Right forelimb (tissue), 1 donor: ENCODE results near the gene IPO9.
A peak's percentile ranks its signal among the peaks of the same experiment; 100 is the strongest.

Source experiments
- DNase-seq: peaks from one replicate; pipeline ENCODE4 v3.0.0-alpha.2; 2018

The IPO9 gene

DNA sequence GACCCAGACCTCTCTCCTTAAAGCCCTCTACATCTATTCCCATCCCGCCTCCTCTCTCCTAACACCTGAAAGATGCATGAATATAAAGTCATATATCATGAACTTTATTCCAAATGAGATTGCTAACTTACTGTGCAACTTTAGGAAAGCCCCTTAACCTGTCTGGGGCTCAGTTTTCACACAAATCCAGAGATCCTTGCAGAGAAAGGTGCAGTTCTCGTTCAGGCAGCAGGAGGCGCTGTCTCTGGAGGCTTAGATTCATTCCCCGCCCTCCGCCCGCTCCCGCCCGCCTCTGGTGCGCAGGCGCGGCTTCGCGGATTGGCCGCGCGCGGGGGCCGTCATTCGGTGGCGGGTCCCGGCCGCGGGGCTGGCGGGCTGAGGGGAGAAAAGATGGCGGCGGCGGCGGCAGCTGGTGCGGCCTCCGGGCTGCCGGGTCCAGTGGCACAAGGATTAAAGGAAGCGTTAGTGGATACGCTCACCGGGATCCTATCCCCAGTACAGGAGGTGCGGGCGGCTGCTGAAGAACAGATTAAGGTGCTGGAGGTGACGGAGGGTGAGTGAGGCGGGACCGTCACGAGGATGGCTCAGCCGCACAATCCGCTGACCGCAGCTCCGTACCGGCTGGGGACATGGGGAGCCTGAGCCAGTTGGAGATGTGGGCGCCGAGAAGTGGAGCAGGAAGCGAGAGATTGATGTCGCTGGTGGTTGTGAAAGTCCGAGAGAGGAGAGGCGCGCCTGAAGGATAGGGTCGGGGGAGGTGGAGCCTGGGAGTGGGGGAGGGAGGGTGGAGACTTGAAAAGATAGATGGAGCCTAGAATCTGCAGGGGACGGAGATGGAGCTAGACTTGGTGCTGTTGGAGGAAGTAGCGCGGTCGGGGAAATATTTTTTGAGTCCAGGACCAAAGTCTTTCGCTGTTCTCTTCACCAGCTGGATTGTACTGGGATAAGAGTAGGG, at the start of gene IPO9:
Gene IPO9 (plus strand): TSS at position 338 of the 955 bp plus-strand sequence. CDS start 53 bp downstream, at position 391.
- DNase-seq = peak; percentile 98

DNA sequence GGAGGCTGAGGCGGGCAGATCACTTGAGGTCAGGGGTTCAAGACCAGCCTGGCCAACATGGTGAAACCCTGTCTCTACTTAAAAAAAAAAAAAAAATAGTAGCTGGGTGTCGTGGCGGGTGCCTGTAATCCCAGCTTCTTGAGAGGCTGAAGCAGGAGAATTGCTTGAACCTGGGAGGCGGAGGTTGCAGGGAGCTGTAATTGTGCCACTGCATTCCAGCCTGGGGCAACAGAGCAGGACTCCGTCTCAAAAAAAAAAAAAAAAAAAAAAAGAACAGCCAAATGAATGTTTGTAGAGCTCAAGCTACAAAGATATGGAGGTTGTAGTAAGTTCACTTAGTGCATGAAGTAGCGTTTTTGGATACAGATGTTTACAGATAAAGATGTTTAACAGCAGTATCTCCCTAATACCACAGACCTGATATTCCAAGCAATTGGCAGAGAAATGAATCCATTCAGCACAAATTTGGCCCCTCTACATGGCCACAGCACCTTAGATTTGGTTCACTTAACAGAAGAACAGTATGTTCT, 49.5 kb upstream of the IPO9 start:
- DNase-seq = no peak

DNA sequence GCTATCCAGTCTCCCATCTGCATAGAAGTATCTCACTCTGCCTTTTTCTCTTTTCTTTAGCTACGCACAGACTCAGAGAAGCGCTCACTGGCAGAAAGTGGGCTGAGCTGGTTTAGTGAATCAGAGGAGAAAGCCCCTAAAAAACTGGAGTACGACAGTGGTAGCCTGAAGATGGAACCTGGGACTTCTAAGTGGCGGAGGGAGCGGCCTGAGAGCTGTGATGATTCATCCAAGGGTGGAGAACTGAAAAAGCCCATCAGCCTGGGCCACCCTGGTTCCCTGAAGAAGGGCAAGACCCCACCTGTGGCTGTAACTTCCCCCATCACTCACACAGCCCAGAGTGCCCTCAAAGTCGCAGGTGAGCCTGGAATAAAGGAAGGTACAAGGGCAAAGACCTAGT, 48.0 kb upstream of the IPO9 start:
- no peak for DNase-seq

DNA sequence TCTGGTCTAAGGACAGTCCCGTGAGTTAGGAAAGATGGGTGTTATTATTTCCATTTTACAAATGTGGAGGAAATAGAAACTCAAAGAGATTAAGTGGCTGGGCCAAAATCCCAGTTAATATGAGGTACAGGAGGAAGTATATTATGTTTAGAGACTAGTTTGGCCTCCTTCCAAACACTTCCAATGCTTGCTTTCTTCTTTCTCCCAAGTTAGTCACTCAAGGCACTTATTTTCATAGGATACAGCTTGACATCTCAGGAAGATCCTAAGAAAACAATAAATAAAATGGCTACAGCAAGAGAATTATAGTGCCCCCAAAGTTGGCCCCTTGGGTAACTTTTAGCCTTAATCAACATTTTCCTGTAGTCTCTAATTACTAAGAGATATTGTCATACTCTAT, 47.5 kb upstream of the IPO9 start:
- no peak for DNase-seq

DNA sequence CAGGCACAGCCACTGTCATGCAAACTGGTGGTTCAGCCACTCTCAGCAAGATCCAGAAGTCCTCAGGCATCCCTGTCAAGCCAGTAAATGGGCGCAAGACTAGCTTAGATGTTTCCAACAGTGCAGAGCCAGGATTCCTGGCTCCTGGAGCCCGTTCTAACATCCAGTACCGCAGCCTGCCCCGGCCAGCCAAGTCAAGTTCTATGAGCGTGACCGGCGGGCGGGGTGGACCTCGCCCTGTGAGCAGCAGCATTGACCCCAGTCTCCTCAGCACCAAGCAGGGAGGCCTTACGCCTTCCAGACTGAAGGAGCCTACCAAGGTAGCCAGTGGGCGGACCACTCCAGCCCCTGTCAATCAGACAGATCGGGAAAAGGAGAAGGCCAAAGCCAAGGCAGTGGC, 46.6 kb upstream of the IPO9 start:
- no peak for DNase-seq

DNA sequence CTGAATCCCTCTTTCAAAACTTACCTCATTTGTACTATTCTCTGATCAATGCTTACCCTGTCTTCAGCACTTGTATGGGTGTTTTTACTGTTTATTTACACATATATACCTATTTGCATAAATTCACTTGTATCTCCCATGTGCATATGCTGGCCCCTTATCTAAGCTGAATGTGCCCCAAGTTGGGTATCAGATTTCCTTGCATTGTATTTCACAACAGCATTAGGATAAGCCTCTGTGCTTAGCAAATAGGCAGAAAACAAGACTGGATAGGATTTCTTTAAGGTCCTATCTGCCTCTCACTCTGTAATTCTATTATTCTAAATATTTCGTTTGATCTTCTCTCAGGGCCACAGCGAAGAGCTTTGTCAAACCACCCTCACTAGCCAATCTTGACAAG, 45.9 kb upstream of the IPO9 start:
- no peak for DNase-seq

DNA sequence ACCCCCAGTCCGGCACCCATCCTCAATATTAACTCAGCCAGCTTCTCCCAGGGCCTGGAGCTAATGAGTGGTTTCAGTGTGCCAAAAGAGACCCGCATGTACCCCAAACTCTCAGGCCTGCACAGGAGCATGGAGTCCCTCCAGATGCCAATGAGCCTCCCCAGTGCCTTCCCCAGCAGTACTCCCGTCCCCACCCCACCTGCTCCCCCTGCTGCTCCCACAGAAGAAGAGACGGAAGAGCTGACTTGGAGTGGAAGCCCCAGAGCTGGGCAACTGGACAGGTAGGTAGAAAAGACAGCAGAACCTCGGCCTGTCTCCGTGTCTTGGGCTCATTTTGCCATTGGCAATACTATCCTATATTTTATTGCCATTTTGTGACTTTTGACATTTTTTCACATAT, 45.4 kb upstream of the IPO9 start:
- no peak for DNase-seq

DNA sequence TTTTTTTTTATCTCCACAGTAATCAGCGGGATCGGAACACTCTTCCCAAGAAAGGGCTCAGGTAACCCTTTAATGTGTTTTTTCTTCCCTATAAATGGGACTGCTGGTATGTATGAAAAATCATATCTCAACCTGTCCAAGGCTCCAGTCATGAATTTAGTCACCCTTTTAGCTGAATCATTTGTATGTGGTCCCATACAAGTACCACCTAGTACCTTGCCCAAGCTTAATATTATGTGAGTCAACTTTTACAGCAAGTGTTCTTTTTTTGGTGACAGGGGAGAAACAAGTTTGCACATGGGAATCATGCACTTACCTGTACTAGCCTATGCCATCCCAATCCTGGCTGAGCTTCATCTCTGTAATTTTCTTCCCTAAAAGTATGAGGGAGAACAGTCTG, 43.7 kb upstream of the IPO9 start:
- no peak for DNase-seq

DNA sequence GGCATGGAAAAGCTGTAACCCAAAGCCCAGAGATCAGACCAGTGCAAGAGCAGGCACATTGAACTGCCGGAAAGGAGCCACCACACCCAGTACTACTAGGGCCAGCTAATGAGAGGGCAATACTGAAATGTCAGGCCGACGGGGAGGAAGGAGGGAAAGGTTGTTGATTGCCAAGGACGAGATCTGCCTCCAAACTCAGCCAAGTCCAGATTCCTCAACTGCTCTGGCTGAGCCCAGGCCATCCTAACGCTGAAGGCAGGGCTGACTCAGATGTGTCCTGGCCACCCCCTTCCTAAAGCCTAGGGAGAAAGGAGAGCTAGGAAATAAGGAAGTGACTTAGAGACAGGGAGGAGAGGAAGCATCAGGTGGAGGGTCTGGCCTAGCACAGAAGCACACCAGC, 42.1 kb upstream of the IPO9 start:
- DNase-seq = no peak

DNA sequence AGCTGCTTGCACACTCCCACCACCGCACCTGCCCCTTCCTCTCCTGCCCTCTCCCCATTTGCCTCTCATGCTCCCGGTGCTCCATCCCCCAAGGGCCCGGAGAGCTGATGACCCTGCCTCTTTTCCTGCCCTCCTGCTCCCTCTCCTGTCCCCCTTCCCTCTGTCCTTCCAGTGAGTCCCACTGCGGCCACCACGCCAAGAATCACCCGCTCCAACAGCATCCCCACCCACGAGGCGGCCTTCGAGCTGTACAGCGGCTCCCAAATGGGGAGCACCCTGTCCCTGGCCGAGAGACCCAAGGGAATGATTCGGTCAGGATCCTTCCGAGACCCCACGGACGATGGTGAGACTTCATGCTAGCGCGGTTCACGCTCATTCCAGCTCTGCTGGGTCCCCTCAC, 40.7 kb upstream of the IPO9 start:
- no peak for DNase-seq

DNA sequence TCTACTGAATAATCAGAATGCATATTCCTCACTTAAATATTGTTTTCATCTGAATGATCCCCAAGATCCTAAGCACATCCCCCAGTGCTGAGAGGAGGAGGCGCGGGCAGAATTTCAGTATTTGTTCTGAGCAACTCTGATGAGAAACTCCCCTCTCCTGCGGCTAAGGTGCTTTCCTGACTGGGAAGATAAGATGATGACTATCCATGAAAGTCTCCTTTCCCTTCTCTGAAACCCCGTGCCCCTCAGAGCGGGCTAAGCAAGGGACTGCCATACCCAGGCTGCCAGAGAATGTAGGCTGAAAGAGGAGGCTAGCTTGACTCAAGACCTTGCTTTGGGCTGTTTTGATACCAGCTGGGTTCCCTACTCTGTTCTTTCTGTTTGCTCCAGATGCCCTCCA, 39.7 kb upstream of the IPO9 start:
- no peak for DNase-seq

DNA sequence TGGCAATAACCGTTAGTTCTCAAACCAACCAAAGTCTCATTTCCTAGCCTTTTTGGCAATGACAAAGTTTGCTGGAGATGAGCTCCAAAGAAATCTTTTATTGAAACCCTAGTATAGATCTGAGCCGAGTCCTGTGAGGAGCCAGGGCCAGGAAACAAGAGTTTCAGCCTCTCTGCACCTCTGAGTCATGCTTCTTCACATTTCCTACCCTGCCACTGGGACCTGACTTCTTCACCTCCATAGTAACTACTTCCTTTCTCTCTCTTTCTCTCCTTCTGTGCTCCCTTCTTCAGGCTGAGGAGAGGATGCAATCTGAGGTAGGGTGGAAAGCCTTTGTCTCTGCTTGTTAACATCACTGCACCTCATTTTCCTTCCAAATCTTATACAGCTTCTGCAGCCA, 38.7 kb upstream of the IPO9 start:
- no peak for DNase-seq

DNA sequence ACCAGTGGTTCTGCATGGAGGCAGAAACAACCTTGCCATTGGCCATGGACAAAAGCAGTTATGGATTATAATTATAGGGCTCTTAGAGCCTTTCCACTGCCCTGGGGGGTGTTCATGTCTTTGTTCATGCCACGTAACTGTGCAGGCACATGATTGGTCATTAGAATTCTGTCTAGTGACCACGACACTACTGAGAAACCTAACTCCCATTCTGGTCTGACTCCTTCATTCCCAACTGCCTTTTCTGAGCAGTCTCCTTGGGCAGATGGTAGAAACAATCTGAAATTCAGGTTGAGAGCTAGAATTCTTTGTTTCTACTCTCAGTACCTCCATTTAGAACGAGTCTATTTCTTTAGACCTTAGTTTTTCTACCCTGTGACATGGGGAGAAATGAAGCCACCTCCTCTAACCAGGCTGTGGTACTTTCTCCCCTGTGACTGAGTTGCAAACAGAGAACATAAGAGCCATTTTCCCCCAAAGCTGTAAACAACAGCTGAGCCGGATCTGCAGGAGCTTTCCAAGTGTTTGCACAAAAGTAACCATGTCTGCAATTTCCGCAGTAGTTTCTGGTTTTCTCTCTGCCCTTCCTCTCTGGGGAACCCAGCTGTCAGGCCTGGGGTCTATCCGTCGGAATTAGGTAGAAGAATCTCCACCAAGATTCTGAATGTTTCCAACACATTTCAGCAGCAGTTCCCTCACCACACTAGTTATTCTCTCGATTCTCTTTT, 37.7 kb upstream of the IPO9 start:
- DNase-seq = no peak

DNA sequence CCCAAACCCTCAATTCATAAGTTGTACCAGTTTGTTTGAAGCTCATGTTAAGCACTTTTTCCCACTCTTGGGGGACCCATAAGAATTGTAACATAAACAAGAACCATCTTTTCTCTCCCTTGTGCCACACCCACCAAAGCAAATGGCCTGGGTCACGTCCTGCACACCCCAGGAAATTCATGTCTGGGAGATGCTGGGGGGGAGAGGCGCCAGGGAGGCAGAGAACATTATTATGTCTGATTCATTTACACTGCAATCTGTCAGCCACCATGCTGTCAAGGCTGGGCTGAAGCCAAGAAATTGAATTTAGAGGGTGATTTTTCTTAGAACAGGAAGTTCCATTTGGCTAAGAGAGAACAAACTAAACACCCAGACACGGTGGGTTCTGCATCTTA, 37.2 kb upstream of the IPO9 start:
- no peak for DNase-seq

DNA sequence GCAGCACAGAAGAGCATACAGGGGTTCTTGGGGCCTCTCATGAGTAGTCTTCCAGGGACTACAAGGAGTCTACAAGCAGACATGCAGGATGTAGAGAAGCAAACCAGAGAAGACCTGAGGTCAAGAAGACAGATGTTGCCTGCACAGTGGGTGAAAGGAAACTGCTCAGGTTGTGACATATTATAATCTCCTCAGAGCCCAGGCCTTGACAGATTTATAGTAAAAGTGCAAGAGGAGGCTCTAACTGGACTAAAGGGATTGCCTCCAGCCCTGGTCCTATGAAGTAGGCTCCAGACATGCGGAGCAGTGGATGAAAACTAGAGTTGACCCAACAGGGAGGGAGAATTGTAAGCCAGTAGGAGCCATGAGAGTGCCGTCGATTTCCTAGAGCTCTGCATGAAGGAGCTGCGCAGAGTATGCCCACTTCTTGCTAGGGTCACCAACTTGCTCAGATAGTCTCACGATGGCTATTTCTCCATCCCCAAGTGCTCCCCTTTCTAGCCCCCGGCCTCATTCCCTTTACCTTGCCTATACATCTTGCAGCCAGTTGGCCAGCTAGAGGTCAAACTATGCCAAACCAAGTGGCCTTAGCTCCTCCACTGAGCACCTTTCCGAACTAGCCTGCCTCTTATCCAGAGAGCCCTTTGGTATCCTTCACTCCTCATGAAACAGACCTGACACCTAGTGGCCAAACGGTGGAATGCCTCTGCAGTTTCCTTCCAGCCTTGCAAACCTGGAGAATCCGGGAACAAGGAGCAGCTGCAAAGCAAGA, 36.2 kb upstream of the IPO9 start:
- DNase-seq = peak; percentile 82

DNA sequence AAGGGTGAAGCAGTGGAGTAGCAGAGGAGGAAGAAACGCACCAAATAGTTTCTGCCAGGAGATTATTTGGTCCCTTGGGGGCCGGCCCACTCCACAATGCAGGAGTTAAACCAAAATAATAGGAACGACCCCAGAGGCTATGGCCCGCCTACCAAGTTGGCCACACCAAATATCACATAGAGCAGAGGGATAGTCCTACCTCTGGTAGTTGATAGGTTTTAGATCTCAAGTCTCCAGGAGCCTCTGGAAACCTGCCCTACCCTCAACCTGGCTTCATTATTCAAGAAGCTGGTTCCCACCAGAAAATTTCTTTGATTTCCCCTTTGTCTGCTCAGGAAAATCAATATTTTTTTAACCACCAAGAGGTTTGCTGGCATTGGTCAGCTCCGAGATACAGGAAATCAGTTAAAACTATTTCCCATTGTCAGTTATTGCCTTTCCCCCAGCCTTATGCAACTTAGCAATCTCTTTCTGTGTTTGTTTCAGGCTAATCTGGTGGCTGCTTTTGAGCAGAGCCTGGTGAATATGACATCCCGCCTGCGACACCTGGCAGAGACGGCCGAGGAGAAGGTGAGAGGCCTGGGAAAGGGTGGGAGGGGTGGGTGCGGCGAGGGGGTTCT, 35.5 kb upstream of the IPO9 start:
- DNase-seq = no peak

DNA sequence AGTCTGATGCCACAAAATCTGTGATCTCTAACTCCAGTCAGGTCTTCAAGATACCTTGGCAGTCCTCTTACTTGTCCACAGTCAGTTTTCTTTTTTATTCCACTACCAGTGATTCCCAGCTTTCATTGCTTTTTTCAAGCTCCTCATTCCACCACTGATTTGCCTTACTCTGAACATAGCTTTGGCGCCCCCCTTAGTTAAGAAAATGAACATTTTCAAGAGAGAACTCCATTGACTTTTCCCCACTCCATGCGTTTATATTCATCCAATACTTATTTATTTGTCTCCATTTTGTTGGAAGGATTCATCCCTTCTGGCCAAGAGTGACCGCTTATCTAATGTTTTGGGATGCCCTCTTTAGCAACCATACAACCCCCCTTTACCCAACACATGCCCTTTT, 33.9 kb upstream of the IPO9 start:
- no peak for DNase-seq

DNA sequence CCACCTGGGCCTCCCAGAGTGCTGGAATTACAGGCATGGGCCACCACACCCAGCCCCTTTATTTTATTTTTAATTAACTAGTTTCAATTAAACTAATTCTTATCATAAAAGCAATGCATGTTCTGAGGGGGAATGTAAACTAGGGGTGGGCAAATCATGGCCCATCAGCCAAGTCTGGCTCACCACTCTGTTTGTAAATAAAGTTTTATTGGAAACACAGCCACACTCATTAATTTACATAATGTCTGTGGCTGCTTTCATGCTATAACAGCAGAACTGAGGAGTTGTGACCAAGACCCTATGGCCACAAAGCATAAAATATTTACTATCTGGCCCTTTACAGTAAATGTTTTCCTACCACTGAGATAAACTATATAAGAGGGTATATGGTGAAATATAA, 28.7 kb upstream of the IPO9 start:
- DNase-seq = no peak

DNA sequence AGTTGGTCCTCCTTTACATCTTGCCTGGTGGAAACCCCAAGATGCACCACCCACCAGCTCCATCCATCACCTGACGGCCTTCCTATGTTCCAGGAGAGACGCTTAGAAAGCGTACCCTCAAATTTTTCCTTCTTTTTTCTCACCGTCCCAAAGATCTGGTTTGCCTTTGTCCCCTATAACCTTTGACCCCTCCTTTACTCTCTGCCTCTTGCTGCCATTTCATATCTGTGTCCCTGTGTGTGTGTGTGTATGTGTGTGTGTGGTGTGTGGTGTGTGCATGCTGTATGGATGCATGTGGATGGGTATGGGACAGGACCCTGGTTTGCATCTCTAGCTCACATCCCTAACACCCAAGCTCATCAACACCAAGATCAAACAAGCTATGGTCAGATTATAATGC, 22.2 kb upstream of the IPO9 start:
- no peak for DNase-seq

DNA sequence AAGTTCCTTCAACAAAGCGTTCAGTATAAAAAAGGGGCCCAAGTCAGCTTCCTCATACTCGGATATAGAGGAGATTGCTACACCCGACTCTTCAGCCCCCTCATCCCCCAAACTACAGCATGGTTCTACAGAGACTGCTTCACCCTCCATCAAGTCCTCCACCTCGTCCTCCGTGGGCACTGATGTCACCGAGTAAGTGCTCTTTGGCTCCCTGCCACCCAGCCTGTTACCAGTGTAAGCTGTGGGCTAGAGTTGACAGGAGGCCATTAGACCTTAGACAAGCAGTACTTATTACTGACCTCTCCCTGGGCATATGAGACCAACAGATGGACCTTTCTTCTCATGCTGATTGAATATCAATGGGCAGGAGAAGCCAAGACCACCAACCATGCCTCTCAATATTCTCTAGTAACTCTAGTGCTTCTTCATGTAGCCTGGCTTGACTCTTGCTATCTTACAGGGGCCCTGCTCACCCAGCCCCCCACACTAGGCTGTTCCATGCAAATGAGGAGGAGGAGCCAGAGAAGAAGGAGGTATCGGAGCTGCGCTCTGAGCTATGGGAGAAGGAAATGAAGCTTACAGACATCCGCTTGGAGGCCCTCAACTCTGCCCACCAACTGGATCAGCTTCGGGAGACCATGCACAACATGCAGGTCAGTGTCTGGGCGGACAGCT, 20.9 kb upstream of the IPO9 start:
- no peak for DNase-seq

DNA sequence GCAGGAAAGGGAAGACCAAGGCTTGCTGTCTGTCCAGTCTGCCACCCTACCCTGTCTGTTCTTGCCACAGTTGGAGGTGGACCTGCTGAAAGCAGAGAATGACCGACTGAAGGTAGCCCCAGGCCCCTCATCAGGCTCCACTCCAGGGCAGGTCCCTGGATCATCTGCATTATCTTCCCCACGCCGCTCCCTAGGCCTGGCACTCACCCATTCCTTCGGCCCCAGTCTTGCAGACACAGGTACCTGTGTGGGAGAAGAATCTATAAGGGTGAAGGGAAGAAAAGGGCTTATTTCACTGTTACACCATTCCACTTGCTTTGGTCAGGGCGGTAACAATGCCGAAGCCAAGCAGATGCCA, 20.3 kb upstream of the IPO9 start:
- DNase-seq = no peak

DNA sequence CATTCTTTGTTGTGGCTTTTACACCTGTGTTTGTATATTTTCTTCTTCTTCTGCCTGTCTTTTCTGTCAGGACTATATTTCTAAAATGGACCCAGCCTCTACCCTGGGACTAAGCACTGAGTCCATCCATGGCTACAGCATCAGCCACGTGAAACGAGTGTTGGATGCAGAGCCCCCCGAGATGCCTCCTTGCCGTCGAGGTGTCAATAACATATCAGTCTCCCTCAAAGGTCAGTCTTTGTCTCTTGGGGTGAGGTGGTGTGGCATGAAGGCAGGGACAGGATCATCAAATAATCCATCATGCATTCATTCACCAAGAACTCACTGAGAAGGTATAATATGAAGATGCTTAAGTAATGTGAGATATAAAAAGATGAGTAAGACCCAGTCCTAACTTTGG, 19.1 kb upstream of the IPO9 start:
- DNase-seq = no peak
